NCI-H2196 treated with DMSO at 0.1 percent for 48 hours (cell line): ENCODE measurements around the gene FASTKD1.

Source experiments
- DNase-seq: peaks from one replicate; lab custom pipeline; 2025; ENCODE audit not compliant: unreplicated experiment; lab: John Stamatoyannopoulos, UW

The FASTKD1 gene

DNA sequence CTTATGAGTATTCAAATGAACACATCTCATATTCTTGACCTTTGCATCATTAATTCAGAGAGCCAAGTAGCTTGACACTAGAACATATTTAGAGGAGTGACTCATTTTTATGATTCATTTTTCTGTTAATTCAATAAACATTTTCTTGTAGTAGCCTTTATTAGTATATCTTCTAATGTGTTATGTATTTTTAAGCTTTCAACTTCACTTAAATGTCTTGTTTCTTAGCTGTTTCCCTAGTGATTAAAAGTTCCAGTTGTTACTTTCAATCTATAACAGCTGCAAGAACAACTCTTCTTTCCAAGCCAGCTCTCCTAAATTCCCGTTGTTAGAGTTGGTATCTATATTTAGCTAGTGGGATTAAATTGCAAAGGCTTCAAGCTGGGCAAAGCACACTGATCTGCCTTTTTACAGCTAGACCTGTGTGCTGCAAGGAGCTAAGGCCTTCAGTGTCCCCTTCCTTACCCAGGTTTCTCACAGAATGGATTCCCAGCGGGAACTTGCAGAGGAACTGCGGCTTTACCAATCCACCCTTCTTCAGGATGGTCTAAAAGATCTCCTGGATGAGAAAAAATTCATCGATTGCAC lies 64.3 kb downstream of the FASTKD1 start, which contains the start of gene KLHL41:
TSS of gene KLHL41 (plus strand) at position 405 of the 588 bp plus-strand sequence. CDS start at position 482, 77 bp downstream.
- DNase-seq: no peak

DNA sequence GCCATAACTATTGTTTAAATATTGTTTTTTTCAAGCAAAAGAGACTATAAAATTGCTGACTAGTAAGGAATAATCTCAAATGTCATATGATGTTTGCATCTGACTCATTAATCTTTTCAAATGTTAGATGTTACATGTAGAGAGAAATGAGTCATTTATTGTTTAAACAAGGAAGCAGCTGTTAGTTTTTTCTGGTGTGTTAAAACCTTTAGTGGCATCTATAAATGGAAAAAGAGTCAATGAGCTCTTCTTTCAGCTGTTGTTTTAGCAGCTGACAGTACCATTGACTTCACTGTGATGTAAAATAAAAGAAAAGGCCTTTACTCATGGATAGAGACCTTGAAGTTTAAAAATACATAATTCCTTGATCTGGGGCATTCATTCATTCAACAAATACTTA lies 66.0 kb downstream of the FASTKD1 start:
- peak; percentile 72 for DNase-seq

- no peak for DNase-seq
These were observed 69.0 kb downstream of the FASTKD1 start for GRCh38 chr2:169504651-169505050.

DNA sequence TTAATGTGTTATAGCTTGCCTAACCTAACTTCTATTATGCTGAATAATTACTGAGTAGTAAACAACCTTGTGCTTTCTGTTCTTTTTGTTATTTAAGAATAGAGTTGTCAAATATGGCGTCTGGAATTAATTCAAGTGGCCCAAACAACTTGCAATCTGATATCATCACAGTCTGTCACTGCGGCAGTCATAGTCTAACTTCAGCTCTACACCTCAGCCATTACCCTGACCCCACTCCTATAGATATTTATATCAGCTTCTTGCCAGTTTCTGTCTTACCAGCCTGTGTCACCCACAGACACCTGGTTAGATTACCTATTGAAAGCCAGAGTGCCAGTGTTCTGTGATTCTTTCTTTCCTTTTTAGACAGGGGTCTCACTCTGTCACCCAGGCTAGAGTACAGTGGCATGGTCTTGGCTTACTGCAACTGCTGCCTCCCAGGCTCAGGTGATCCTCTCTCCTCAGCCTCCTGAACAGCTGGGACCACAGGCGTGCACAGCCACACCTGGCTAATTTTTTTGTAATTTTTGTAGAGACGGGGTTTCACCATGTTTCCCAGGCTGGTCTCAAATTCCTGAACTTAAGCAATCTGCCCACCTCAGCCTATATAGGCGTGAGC lies 78.2 kb downstream of the FASTKD1 start:
- no peak for DNase-seq

DNA sequence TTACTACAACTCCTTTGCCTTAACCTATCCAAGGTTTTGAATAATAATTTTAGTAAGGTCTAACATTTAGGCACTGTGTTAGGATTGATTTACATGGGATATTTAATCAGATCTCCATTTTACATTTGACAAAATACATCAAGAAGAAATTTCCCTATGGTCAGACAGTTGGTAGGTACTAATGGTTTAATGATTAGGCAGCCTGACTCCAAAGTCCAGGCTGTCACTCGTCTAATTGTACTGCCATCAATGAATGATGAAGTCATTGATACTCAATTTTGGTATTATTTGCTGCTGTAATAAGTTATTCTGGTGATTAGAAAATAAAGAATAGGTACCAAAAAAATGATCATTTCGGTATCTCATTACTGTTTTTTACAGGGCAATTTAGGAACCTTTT lies 80.3 kb downstream of the FASTKD1 start:
- DNase-seq: no peak

GRCh38 chr2:169491378-169491777 lies 82.3 kb downstream of the FASTKD1 start:
- DNase-seq: no peak

DNA sequence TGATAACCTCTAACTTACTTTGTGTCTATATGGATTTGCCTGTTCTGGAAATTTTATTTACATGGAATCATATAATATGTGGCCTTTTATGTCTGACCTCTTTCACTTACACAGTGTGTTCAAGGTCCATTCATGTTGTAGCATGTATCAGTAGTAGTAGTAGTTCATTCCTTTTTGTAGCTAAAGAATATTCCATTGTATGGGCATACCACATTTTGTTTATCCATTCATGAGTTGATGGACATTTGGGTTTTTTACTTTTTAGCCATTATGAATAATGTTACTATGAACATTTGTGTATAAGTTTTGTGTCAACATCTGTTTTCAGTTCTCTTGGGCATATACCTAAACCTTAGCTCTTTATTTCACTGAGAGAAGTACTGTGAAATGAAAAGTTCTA lies 82.8 kb downstream of the FASTKD1 start:
- no peak for DNase-seq

- DNase-seq: no peak
These were observed 87.2 kb downstream of the FASTKD1 start for GRCh38 chr2:169486487-169486886.

- DNase-seq: no peak
These were observed 88.0 kb downstream of the FASTKD1 start for GRCh38 chr2:169485650-169486138.

DNA sequence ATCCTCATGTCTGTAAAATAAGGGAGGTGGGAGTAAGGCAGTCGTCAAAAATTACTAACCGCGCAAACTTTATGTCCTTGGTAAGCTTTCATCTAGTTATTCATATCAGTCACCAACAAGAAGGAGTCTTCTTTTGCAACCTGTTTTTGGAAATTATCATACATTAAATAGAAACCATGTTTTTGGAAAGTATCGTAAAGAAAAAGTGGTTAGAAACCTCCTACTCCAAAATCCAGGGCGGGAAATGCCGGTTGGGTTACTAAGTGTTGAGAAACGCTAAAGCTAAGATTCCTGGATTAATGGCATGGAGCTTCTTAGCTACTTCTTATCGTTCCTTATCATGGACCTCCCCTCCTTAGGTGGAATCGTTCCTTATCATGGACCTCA lies 93.6 kb downstream of the FASTKD1 start:
- no peak for DNase-seq
